GM18502 (cell line): ENCODE results near the gene CYTH4.
"Not testable (repeated sequence)": the region's sequence is repeated elsewhere in the genome, so short reads cannot be mapped to it uniquely, and the experiment has no call there.

Experiments
- ATAC-seq: cut with Tn5 transposase; IDR thresholded peaks from one replicate; pipeline ENCODE4 v1.9.1; 2021; ENCODE audit warnings: mild to moderate bottlenecking; ENCODE audit not compliant: unreplicated experiment, poor library complexity

The CYTH4 gene

GRCh38 chr22:37324340-37325038 lies 42.2 kb downstream of the CYTH4 start:
- ATAC-seq: no peak

- no peak for ATAC-seq
Measured at GRCh38 chr22:37325039-37325395, 42.7 kb downstream of the CYTH4 start.

- no peak for ATAC-seq
Measured at GRCh38 chr22:37326726-37327125, 44.4 kb downstream of the CYTH4 start.

- ATAC-seq: no peak
Measured at GRCh38 chr22:37328017-37328416, 45.7 kb downstream of the CYTH4 start.

GRCh38 chr22:37328538-37329237 lies 46.4 kb downstream of the CYTH4 start:
- not testable (repeated sequence) for ATAC-seq

- ATAC-seq: no peak
Measured at GRCh38 chr22:37329238-37330140, 47.2 kb downstream of the CYTH4 start.

- peak; percentile 57 for ATAC-seq
Measured at GRCh38 chr22:37330200-37331033, 48.1 kb downstream of the CYTH4 start.

- ATAC-seq: no peak
Measured at GRCh38 chr22:37331034-37331428, 48.7 kb downstream of the CYTH4 start.

- ATAC-seq: no peak
Measured at GRCh38 chr22:37331856-37332536, 49.7 kb downstream of the CYTH4 start.

- no peak for ATAC-seq
Measured at GRCh38 chr22:37333724-37334460, 51.6 kb downstream of the CYTH4 start.

GRCh38 chr22:37334461-37334858 lies 52.2 kb downstream of the CYTH4 start:
- ATAC-seq: no peak

GRCh38 chr22:37334859-37335805 lies 52.8 kb downstream of the CYTH4 start:
- no peak for ATAC-seq

GRCh38 chr22:37335806-37336199 lies 53.5 kb downstream of the CYTH4 start:
- no peak for ATAC-seq

- no peak for ATAC-seq
Measured at GRCh38 chr22:37336579-37336978, 54.3 kb downstream of the CYTH4 start.

GRCh38 chr22:37337204-37337943 lies 55.1 kb downstream of the CYTH4 start:
- ATAC-seq: no peak

- no peak for ATAC-seq
Measured at GRCh38 chr22:37338539-37339246, 56.4 kb downstream of the CYTH4 start.
